UCSD-AML1 (cell line): ENCODE measurements around the gene CDK14.
"Not testable (repeated sequence)": the region's sequence is repeated elsewhere in the genome, so short reads cannot be mapped to it uniquely, and the experiment has no call there.

Source experiments
- DNase-seq: peaks from one replicate; lab custom pipeline; 2025; ENCODE audit not compliant: unreplicated experiment; lab: John Stamatoyannopoulos, UW

CDK14 gene

GRCh38 chr7:90777465-90777864 lies 181.3 kb downstream of the CDK14 start:
- DNase-seq = no peak

DNA sequence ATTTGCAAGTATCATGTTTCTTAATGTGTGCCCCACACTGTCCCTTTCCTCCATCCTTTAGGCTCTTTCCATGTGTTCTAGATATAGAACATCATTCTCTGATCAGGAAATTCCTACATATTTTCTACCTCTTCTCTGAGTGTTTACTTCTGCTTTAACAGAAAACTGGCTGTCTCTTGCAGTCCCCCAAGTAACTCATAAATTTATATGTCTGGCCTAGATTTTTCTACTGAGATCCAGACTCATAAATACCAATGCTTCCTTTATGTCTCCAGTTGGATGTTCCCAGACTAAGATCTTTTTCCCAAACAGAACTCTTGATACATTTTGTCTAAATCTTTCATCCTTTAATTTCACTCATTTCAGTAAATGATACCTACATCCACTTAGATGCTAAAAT lies 181.8 kb downstream of the CDK14 start:
- DNase-seq = no peak

DNA sequence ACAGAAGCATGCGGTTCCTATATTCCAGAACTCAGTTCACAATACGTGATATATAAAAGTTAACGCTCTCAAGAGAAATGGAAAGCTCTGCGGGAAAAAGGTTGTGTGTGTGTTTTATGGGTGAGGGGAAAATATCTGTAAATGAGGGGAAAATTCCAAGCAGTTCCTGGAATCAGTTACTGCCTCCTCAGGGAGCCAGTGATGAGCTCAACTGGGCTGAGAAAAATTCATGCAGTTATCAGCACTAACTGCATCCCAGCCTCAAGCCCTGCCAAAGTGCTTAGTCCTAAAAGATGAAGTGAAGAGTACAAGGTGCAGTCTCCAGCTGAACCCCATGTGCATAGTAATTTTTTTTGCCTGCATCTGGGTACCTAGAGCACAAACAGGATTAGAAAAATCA lies 191.9 kb downstream of the CDK14 start:
- DNase-seq = no peak

DNA sequence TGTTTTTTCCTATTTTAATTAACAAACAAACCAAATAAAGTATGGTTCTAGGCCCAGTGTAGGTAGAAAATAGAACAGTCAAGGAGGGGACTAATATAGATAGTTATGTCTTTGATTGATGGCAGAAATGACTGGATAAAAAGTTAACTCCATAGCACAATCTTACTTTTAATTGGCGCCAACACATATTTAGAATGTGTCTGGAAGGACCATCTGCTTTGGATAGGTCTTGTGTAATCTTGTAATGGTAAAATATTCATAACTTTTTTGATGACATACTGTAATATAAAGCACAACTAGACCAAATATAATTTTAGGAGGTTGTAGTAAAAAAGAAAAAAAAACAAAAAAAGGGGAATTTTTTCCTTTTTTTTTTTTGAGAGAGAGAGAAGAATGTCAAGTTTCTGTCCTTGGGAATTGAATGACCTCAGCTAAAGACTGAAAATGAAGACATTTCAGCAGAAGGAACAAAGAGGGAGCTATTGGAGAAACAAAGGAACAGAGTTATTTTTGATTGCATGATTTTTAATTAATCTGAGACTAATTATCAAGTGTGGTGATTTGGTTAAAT lies 193.7 kb downstream of the CDK14 start:
- DNase-seq = no peak

DNA sequence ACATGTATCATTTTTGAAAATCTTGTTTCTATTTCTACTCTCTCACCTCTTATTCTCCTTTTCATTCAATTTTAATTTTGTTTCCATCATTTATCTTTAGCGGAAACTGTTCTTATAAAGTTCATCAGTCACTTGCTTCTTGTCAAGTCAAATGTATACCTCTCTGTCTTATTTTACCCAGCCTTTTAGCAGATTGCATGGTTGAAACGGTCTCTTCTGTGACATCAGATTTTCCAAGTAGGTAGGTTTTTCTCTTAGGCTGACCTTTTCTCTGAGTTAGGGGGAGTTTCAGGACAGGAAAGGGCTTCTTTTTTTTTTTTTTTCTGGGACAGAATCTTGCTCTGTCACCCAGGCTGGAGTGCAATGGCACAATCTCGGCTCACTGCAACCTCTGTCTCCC lies 195.5 kb downstream of the CDK14 start:
- no peak for DNase-seq

DNA sequence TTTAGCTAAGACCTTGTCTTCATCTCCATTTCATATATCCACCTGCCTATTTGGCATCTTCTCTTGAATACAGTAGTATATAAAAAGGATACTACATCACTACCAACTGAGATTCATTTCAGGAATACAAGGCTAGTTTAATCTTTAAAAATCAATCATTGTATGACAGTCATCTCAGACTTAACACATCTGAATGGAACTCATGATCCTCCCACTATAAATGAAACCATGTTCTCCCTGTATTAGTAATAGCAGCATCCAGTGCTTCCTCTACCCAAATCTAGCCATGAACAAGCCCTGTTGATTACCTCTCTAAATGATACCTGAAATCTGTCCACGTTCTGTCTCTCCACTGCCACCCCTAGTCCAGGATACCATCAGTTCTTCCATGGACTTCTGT lies 196.2 kb downstream of the CDK14 start:
- DNase-seq = no peak

DNA sequence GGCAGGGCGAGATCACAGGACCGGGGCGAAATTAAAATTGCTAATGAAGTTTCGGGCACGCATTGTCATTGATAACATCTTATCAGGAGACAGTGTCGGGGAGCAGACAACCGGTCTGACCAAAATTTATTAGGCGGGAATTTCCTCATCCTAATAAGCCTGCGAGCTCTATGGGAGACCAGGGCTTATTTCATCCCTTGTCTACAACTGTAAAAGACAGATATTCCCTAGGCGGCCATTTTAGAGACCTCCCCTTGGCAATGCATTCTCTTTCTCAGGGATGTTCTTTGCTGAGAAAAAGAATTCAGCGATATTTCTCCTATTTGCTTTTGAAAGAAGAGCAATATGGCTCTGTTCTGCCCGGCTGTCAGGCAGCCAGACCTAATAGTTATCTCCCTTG lies 198.1 kb downstream of the CDK14 start:
- not testable (repeated sequence) for DNase-seq

- DNase-seq = no peak
Measured at GRCh38 chr7:90797596-90797995, 201.5 kb downstream of the CDK14 start.

DNA sequence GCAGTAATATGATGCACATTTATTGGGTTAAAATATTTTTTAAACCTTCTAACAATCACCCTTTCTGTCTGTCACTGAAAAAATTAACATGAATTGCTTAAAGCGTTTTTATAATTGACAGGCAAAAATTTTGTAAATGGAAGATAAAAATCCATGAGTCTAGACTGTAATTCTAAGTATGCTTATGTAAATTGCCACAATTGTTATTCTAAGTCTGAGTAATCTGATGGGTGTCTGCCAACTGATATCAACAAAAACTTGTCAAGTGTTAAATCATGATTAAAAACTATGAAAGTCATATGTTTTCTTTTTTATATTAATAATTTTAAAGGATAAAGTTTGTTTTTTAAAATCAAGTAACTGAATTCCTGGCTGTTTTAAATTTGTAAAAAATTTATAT lies 208.2 kb downstream of the CDK14 start:
- DNase-seq = no peak

DNA sequence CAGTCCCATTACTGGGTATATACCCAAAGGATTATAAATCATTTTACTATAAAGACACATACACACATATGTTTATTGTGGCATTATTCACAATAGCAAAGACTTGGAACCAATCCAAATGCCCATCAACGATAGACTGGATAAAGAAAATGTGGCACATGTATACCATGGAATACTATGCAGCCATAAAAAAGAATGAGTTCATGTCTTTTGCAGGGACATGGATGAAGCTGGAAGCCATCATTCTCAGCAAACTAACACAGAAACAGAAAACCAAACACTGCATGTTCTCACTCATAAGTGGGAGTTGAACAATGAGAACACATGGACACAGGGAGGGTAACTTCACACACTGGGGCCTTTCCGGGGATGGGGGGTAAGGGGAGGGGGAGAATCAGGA lies 219.4 kb downstream of the CDK14 start:
- DNase-seq = not testable (repeated sequence)

GRCh38 chr7:90816511-90817142 lies 220.5 kb downstream of the CDK14 start:
- DNase-seq = no peak

GRCh38 chr7:90817151-90817550 lies 221.0 kb downstream of the CDK14 start:
- DNase-seq = no peak

GRCh38 chr7:90817846-90818245 lies 221.7 kb downstream of the CDK14 start:
- no peak for DNase-seq

DNA sequence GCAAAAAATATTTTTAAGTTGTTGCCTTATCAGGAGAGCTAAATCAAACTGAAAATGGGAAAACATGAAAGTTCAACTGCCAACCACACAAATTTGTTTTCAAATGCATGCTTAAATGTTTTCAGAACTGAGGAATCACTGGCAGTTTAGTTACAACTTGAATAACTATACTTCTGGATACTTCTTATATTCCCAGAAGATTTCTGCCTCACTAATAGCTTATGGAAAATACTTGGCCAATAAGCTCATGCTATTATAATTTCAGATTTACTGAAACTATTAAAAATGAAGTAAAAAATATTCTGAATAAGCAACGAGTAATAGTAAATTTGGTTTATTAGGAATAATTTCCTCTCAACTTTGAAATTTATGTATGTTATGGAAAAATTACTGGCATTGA lies 222.2 kb downstream of the CDK14 start:
- no peak for DNase-seq

GRCh38 chr7:90821961-90822620 lies 226.0 kb downstream of the CDK14 start:
- no peak for DNase-seq

DNA sequence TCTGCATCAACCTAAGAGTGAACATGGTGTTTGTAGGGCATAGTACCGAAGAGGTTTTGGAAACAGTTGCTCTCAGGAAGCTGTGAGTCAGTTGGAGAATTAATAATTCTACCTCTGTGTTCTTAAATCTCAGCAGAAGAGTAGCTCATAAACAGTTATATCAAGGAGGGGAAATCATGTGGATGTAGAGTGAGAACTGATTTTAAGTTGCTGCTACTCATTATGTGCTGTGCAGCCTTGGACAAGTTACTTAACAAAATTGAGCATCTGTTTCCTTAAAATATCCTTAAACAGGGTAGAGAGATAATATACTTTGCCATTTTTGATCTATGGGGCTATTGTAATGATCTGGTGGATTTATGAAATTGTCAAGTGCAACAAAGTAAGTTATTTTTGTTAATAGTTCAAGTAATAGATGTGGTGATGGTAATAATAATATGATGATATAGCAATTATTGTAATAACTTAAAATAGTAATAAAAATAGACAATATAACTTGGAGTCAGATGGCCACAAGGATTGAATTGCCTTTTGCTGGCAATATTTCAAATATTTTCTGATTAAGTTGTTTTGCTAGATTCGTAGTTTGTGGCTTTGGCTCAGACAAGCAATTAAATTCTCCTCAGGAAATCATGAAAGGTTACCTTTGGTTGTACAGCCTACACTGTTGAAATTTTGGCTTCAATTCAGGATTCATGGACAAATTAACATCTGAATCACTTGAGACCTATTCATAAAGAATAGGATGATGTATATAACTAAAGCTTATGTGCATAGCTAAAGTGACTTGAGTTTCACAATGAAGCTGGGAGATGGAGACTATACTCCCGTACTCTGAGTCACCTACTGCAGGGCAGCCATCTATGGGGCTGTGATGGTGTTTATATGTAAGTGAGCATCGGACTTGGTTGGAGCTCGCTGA lies 228.5 kb downstream of the CDK14 start:
- DNase-seq = no peak

GRCh38 chr7:90825779-90826178 lies 229.7 kb downstream of the CDK14 start:
- DNase-seq = no peak

DNA sequence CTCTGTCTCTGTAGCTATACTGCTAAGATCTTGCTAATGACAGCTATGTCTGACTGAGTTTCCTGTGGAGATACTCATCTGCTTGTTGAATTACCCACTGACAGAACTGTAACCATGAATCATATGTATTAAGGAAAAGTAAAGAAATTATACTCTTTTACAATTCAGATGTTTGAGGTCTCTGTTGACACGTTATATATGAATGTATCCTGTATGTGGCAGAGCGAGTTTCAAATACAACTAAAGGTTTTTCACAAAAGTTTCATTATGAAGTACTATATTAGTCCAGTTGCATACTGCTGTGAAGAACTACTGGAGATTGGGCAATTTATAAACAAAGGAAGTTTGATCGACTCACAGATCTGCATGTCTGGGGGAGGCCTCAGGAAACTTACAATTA lies 232.5 kb downstream of the CDK14 start:
- no peak for DNase-seq

DNA sequence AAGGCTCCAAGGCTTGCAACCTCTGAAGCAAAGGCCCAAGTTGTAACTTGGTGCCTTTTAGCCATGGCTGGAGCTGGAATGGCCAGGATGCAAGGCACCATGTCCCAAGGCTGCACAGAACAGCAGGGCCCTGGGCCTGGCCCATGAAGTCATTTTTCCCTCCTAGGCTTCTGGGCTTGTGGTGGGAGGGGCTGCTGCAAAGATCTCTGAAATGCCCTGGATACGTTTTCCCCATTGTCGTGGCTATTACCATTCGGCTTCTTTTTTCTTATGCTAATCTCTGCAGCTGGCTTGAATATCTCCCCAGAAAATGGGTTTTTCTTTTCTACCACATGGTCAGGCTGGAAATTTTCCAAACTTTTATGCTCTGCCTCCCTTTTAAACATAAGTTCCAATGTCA lies 234.2 kb downstream of the CDK14 start:
- no peak for DNase-seq

- DNase-seq = no peak
Measured at GRCh38 chr7:90832726-90833125, 236.6 kb downstream of the CDK14 start.

- no peak for DNase-seq
Measured at GRCh38 chr7:90833443-90833842, 237.3 kb downstream of the CDK14 start.

GRCh38 chr7:90834771-90835170 lies 238.7 kb downstream of the CDK14 start:
- DNase-seq = no peak
